ENCODE results near the gene FAM222A. TPM values are rescaled to one million over a fixed set of nuclear protein-coding genes. Genes with fewer than 3 reads are reported as not detected.

Gene FAM222A
- total RNA-seq, 1 experiment from 2014 or later, result 3.7 TPM

GRCh38 chr12:109772622-109773321, 59.1 kb downstream of the FAM222A start:
- H3K9me3 ChIP-seq (ENCODE audit: control insufficient read depth in 1 of 2, insufficient read depth in 1 of 2, low read depth in 1 of 2, low read length in 2 of 2), result no peaks in the 10 kb centered on the region
- TSS peak; percentile 89 for BruUV-seq (replicated peaks)
- H2AFZ ChIP-seq (ENCODE audit: low read depth, low read length, poor library complexity, severe bottlenecking), result peak overlapping the region; percentile 71
- intact Hi-C loops (cut with micrococcal nuclease), result no loop called here
- peak overlapping the region; percentile 58 for H3K9ac ChIP-seq (ENCODE audit: low read length)
- H3K27me3 ChIP-seq (ENCODE audit: insufficient read depth, low read length), result no peaks in the 10 kb centered on the region
- TF ChIP-seq SRF (IDR thresholded peaks at IDR 0.05; ENCODE audit: low read depth) (no peak), CEBPB (IDR thresholded peaks at IDR 0.05; ENCODE audit: low read depth) (no peak), EZH2phosphoT487 (IDR thresholded peaks at IDR 0.05; ENCODE audit: borderline replicate concordance) (no peak), CBX3 (IDR thresholded peaks at IDR 0.05; ENCODE audit: low read depth) (no peak), ZFX (IDR thresholded peaks at IDR 0.05) (no peak), SIN3A (IDR thresholded peaks at IDR 0.05; ENCODE audit: low read depth) (no peak), YY1 (IDR thresholded peaks at IDR 0.05; ENCODE audit: extremely low read depth, insufficient replicate concordance, low read depth, low read length) (no peak)
- peak; percentile 41 for ATAC-seq
- H3K9me2 ChIP-seq (ENCODE audit: insufficient read depth), result no peaks in the 10 kb centered on the region
- ChIA-PET POLR2A (interaction anchor here (1.1 kb wide), 1 partner anchor 10 kb away, joined by 4 read pairs; no protein-coding TSS in a partner anchor), CTCF (interaction anchor here (0.8 to 4.7 kb wide), 9 partner anchors 73 to 383 kb away, joined by 3 to 64 read pairs (median 5); partner anchors contain the start of genes MMAB and MVK), RAD21 (ENCODE audit: low non-redundant PET in 1 of 2, low total read pairs in 2 of 2, uncharacterized antibody in 2 of 2, unreplicated experiment in 2 of 2) (interaction anchor here (1.3 to 1.7 kb wide), 2 partner anchors 175 kb away, joined by 6 to 9 read pairs; no protein-coding TSS in a partner anchor)
- H4K20me1 ChIP-seq (ENCODE audit: insufficient read depth), result no peaks in the 10 kb centered on the region
- peak overlapping the region; percentile 43 to 61 for H3K4me3 ChIP-seq (replicated peaks in 1 of 2; ENCODE audit: low read depth in 1 of 2, low read length in 2 of 2)
- no peaks in the 10 kb centered on the region for H3K36me3 ChIP-seq (ENCODE audit: control insufficient read depth in 1 of 2, insufficient read depth in 2 of 2, low read length in 2 of 2)
- H3K27ac ChIP-seq (ENCODE audit: low read depth, low read length), result peak overlapping the region; percentile 49
- peaks cover 8% of the 10 kb centered on the region; the same call in 1 of the 2 replicates for H3K79me2 ChIP-seq (ENCODE audit: insufficient read depth, low read length)
- H3K4me2 ChIP-seq (ENCODE audit: low read length), result peak overlapping the region; percentile 95
- peaks cover 10 to 32% of the 10 kb centered on the region in 2 experiments for H3K4me1 ChIP-seq (ENCODE audit: control insufficient read depth in 1 of 2, insufficient read depth in 2 of 2, low read length in 2 of 2)
- DNase-seq (ENCODE audit: low read depth, low spot score), result no peak

GRCh38 chr12:109773384-109774011, 59.9 kb downstream of the FAM222A start:
- peak overlapping the region; percentile 49 for H3K27ac ChIP-seq (ENCODE audit: low read depth, low read length)
- no peaks in the 10 kb centered on the region for H3K9me2 ChIP-seq (ENCODE audit: insufficient read depth)
- H3K36me3 ChIP-seq (ENCODE audit: control insufficient read depth in 1 of 2, insufficient read depth in 2 of 2, low read length in 2 of 2), result no peaks in the 10 kb centered on the region
- H4K20me1 ChIP-seq (ENCODE audit: insufficient read depth), result no peaks in the 10 kb centered on the region
- intact Hi-C loops (cut with micrococcal nuclease), result loop anchor here (2.0 kb wide), 1 partner anchor 509 kb away; no protein-coding TSS in a partner anchor
- peaks cover 8% of the 10 kb centered on the region; the same call in 1 of the 2 replicates for H3K79me2 ChIP-seq (ENCODE audit: insufficient read depth, low read length)
- H3K27me3 ChIP-seq (ENCODE audit: insufficient read depth, low read length), result no peaks in the 10 kb centered on the region
- DNase-seq (ENCODE audit: low read depth, low spot score) (no peak), ATAC-seq (peak; percentile 83)
- RAD21 ChIA-PET (ENCODE audit: low non-redundant PET in 1 of 2, low total read pairs in 2 of 2, uncharacterized antibody in 2 of 2, unreplicated experiment in 2 of 2), result interaction anchor here (1.3 to 1.7 kb wide), 2 partner anchors 176 kb away, joined by 6 to 9 read pairs; no protein-coding TSS in a partner anchor
- H3K4me2 ChIP-seq (ENCODE audit: low read length), result peak overlapping the region; percentile 95
- BruUV-seq (replicated peaks), result no TSS peak
- POLR2A ChIA-PET, result interaction anchor here (1.1 kb wide), 1 partner anchor 11 kb away, joined by 4 read pairs; no protein-coding TSS in a partner anchor
- peak overlapping the region; percentile 71 for H2AFZ ChIP-seq (ENCODE audit: low read depth, low read length, poor library complexity, severe bottlenecking)
- H3K9ac ChIP-seq (ENCODE audit: low read length), result peak overlapping the region; percentile 58
- TF ChIP-seq CEBPB (IDR thresholded peaks at IDR 0.05; ENCODE audit: low read depth) (no peak), SP1 (IDR thresholded peaks at IDR 0.05; ENCODE audit: low read depth) (peak; percentile 29; the same call in 1 of the 2 replicates), MAX (IDR thresholded peaks at IDR 0.05) (peak; percentile 99), POLR2A (IDR thresholded peaks at IDR 0.05; ENCODE audit: borderline replicate concordance, extremely low read depth, insufficient read depth, insufficient read length) (peak; percentile 52), POLR2AphosphoS5 (IDR thresholded peaks at IDR 0.05; ENCODE audit: low read depth, low read length) (peak; percentile 53; the same call in 1 of the 2 replicates), SIN3A (IDR thresholded peaks at IDR 0.05; ENCODE audit: low read depth) (0 out of 2 replicates have a peak, but pooled peaks have one; percentile 57), CBX3 (IDR thresholded peaks at IDR 0.05; ENCODE audit: low read depth) (peak; percentile 56; the same call in 1 of the 2 replicates), RAD21 (IDR thresholded peaks at IDR 0.05; ENCODE audit: low read depth) (no peak), YY1 (IDR thresholded peaks at IDR 0.05; ENCODE audit: extremely low read depth, insufficient replicate concordance, low read depth, low read length) (no peak)
- H3K4me1 ChIP-seq (ENCODE audit: control insufficient read depth in 1 of 2, insufficient read depth in 2 of 2, low read length in 2 of 2), result peaks cover 13 to 34% of the 10 kb centered on the region in 2 experiments
- H3K4me3 ChIP-seq (replicated peaks in 1 of 2; ENCODE audit: low read depth in 1 of 2, low read length in 2 of 2), result peak overlapping the region; percentile 43 to 61
- CTCF ChIA-PET, result interaction anchor here (0.8 to 4.7 kb wide), 13 partner anchors 11 to 384 kb away, joined by 3 to 64 read pairs (median 4); partner anchors contain the start of genes MMAB and MVK
- no peaks in the 10 kb centered on the region; a peak in 1 of 4 replicates for H3K9me3 ChIP-seq (ENCODE audit: control insufficient read depth in 1 of 2, insufficient read depth in 1 of 2, low read depth in 1 of 2, low read length in 2 of 2)
